PC-9 (cell line): Measurements from ENCODE around the gene CTNND2. TPM values are rescaled to one million over a fixed set of nuclear protein-coding genes. Genes with fewer than 3 reads are reported as not detected.

Experiments
- BruUV-seq: library from RNA; stranded (reverse); fragments of 400-500 nt; replicated peaks from 2 replicates; lab custom pipeline; 2021; lab: Mats Ljungman, UMichigan
- CTCF ChIA-PET: fragments of 300-600 bp; sonication (Branson Sonifier 250); formaldehyde crosslinking; loops from one replicate; lab custom pipeline; 2022; ENCODE audit warnings: antibody characterized with exemption; lab: Charles Lee
- POLR2A ChIA-PET: fragments of 300-600 bp; sonication (Branson Sonifier 250); formaldehyde crosslinking; loops from one replicate; lab custom pipeline; 2022; ENCODE audit warnings: antibody characterized with exemption; ENCODE audit not compliant: unreplicated experiment; lab: Charles Lee
- DNase-seq, 2 experiments: peaks; one replicate each; pipeline versions ENCODE4 v3.0.0 to v3.0.0-alpha.2; 2015 to 2022; ENCODE audit warnings: mixed read lengths in 1 of 2
- H2AFZ ChIP-seq: fragments of 200-600 bp; sonication (generic); 2 replicates; pipeline ENCODE4 v1.8.1; 2017; ENCODE audit warnings: antibody characterized with exemption
- H3F3A ChIP-seq: fragments of 200-600 bp; sonication (generic); 2 replicates; pipeline ENCODE4 v1.8.1; 2017; ENCODE audit warnings: antibody characterized with exemption, mild to moderate bottlenecking, low read depth; ENCODE audit not compliant: insufficient read depth
- H3K27ac ChIP-seq: fragments of 200-600 bp; sonication (generic); 2 replicates; pipeline ENCODE4 v1.6.1; 2016; ENCODE audit warnings: mixed run types
- H3K27me3 ChIP-seq: fragments of 200-600 bp; sonication (generic); 2 replicates; pipeline ENCODE4 v1.6.1; 2016; ENCODE audit warnings: low read depth, mixed run types; ENCODE audit not compliant: insufficient read depth
- H3K36me3 ChIP-seq: fragments of 200-600 bp; sonication (generic); 2 replicates; pipeline ENCODE4 v1.6.1; 2016; ENCODE audit warnings: low read depth, mixed run types
- H3K4me1 ChIP-seq: fragments of 200-600 bp; sonication (generic); replicated peaks from 2 replicates; pipeline ENCODE4 v1.6.1; 2016; ENCODE audit warnings: mixed run types; ENCODE audit not compliant: insufficient read depth
- H3K4me2 ChIP-seq: fragments of 200-600 bp; sonication (generic); 2 replicates; pipeline ENCODE4 v1.6.1; 2017; ENCODE audit warnings: mixed run types
- H3K4me3 ChIP-seq: fragments of 200-600 bp; sonication (generic); 2 replicates; pipeline ENCODE4 v1.6.1; 2016; ENCODE audit warnings: mixed run types
- H3K79me2 ChIP-seq: fragments of 200-600 bp; sonication (generic); 2 replicates; pipeline ENCODE4 v1.6.1; 2017; ENCODE audit warnings: low read depth, mixed run types
- H3K9me2 ChIP-seq: fragments of 200-600 bp; sonication (generic); 2 replicates; pipeline ENCODE4 v1.8.1; 2017; ENCODE audit warnings: mild to moderate bottlenecking; ENCODE audit not compliant: insufficient read depth
- H3K9me3 ChIP-seq: fragments of 200-600 bp; sonication (generic); 2 replicates; pipeline ENCODE4 v1.8.1; 2016; ENCODE audit warnings: low read depth; ENCODE audit not compliant: insufficient read depth
- H4K20me1 ChIP-seq: fragments of 200-600 bp; sonication (generic); 2 replicates; pipeline ENCODE4 v1.8.1; 2017; ENCODE audit not compliant: insufficient read depth
- EZH2 ChIP-seq: fragments of 200-600 bp; sonication (generic); IDR thresholded peaks from 2 replicates; pipeline ENCODE4 v1.8.0; 2017; ENCODE audit warnings: antibody characterized with exemption, low read depth
- intact Hi-C: fragments of 100-400 bp; cut with micrococcal nuclease; formaldehyde crosslinking; loops from one replicate; pipeline ENCODE4 v1.10.0; 2022; ENCODE audit not compliant: unreplicated experiment
- total RNA-seq: library from RNA; stranded (reverse); gene quantifications from 2 replicates; pipeline ENCODE4 v1.2.3, GENCODE V29; 2021
- TF ChIP-seq, protein P1 (sequence below): fragments of 200-600 bp; sonication (generic); conservative IDR thresholded peaks from 2 replicates; pipeline ENCODE4 v1.6.1; 2017; ENCODE audit warnings: mixed run types, antibody characterized with exemption, mild to moderate bottlenecking, moderate library complexity

CTNND2 gene
- total RNA-seq, 1 experiment from 2014 or later: not detected

DNA sequence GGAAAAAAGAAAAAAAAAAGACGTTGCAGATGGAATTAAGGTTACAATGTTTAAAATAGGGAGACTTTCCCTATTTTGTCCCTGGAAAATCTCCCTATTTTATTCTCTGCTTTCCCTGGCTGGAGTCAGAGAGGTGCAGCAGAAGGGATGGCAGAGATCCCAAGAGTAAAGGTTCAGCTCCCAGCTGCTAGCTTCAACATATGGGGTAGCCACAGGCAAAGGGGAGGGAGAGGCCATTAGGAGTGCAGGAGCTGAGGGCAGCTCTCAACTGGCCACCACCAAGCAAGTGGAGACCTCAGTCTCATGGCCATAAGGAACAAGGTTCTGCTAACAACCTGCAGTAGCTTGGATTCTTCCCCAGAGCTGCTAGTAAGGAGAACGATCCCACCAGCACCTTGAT lies 776.2 kb downstream of the CTNND2 start:
- H3K27ac ChIP-seq: no peak overlapping the region
- no peaks in the 10 kb centered on the region for H3F3A ChIP-seq
- no peaks in the 10 kb centered on the region for H3K36me3 ChIP-seq
- peaks cover 73% of the 10 kb centered on the region for H3K27me3 ChIP-seq
- intact Hi-C loops: no loop called here
- H3K9me3 ChIP-seq: no peaks in the 10 kb centered on the region
- no peak overlapping the region for H3K4me2 ChIP-seq
- no TSS peak for BruUV-seq
- DNase-seq: no peak
- H3K4me1 ChIP-seq: no peaks in the 10 kb centered on the region
- H3K9me2 ChIP-seq: no peaks in the 10 kb centered on the region
- no peak overlapping the region for H3K4me3 ChIP-seq
- H2AFZ ChIP-seq: no peak overlapping the region
- POLR2A ChIA-PET: no interaction called here
- CTCF ChIA-PET: interaction anchor here (0.6 kb wide), 1 partner anchor 117 kb away, joined by 4 read pairs; no protein-coding TSS in a partner anchor
- TF ChIP-seq EZH2: no peak
- TF ChIP-seq, protein P1, sequence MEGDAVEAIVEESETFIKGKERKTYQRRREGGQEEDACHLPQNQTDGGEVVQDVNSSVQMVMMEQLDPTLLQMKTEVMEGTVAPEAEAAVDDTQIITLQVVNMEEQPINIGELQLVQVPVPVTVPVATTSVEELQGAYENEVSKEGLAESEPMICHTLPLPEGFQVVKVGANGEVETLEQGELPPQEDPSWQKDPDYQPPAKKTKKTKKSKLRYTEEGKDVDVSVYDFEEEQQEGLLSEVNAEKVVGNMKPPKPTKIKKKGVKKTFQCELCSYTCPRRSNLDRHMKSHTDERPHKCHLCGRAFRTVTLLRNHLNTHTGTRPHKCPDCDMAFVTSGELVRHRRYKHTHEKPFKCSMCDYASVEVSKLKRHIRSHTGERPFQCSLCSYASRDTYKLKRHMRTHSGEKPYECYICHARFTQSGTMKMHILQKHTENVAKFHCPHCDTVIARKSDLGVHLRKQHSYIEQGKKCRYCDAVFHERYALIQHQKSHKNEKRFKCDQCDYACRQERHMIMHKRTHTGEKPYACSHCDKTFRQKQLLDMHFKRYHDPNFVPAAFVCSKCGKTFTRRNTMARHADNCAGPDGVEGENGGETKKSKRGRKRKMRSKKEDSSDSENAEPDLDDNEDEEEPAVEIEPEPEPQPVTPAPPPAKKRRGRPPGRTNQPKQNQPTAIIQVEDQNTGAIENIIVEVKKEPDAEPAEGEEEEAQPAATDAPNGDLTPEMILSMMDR: no peak
- no peaks in the 10 kb centered on the region for H4K20me1 ChIP-seq
- H3K79me2 ChIP-seq: no peaks in the 10 kb centered on the region

GRCh38 chr5:11126844-11127243 lies 777.4 kb downstream of the CTNND2 start:
- no TSS peak for BruUV-seq
- H3K27me3 ChIP-seq: peaks cover 76% of the 10 kb centered on the region
- no peaks in the 10 kb centered on the region for H3K79me2 ChIP-seq
- H3K4me3 ChIP-seq: no peak overlapping the region
- no peaks in the 10 kb centered on the region for H4K20me1 ChIP-seq
- no peaks in the 10 kb centered on the region for H3K36me3 ChIP-seq
- H3K4me1 ChIP-seq: no peaks in the 10 kb centered on the region
- H3F3A ChIP-seq: no peaks in the 10 kb centered on the region
- no peaks in the 10 kb centered on the region for H3K9me2 ChIP-seq
- intact Hi-C loops: no loop called here
- H2AFZ ChIP-seq: no peak overlapping the region
- no peak for DNase-seq
- ChIA-PET POLR2A (no interaction called here), CTCF (no interaction called here)
- TF ChIP-seq, protein P1: no peak
- TF ChIP-seq EZH2: no peak
- H3K9me3 ChIP-seq: no peaks in the 10 kb centered on the region
- H3K27ac ChIP-seq: no peak overlapping the region
- H3K4me2 ChIP-seq: no peak overlapping the region

DNA sequence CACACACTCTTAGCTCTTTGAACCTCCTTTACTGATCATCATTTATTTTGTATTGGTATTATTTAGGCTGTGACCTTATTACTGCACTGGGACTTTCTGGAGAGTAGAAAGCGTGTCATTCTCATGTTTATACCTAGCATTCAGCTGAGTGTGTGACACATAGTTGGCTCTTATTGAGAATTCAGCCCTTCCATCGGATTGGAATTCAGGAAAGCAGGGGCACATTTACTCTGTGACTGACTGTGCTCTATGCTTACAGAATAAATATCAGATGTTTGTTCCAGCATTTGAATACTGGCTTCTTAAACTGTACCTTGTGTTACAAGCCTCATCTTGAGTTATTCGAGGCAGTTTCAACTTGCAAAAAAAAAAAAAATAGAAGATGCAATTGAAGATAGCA lies 782.4 kb downstream of the CTNND2 start:
- no peaks in the 10 kb centered on the region for H3K9me3 ChIP-seq
- TF ChIP-seq EZH2: no peak
- TF ChIP-seq, protein P1: no peak
- BruUV-seq: no TSS peak
- H3K9me2 ChIP-seq: no peaks in the 10 kb centered on the region
- H3K27ac ChIP-seq: no peak overlapping the region
- H3K4me3 ChIP-seq: no peak overlapping the region
- POLR2A ChIA-PET: no interaction called here
- intact Hi-C loops: no loop called here
- H3K27me3 ChIP-seq: peaks cover 91% of the 10 kb centered on the region
- no peak overlapping the region for H3K4me2 ChIP-seq
- CTCF ChIA-PET: no interaction called here
- DNase-seq: no peak
- no peaks in the 10 kb centered on the region for H3K36me3 ChIP-seq
- H4K20me1 ChIP-seq: no peaks in the 10 kb centered on the region
- no peaks in the 10 kb centered on the region for H3F3A ChIP-seq
- no peaks in the 10 kb centered on the region for H3K79me2 ChIP-seq
- H2AFZ ChIP-seq: no peak overlapping the region
- H3K4me1 ChIP-seq: no peaks in the 10 kb centered on the region
